KMS-11 (cell line): ENCODE results near the gene SKI.

ENCODE experiments used
- H2AFZ ChIP-seq: fragments of 200-600 bp; sonication (generic); 2 replicates; pipeline ENCODE4 v1.6.1; 2016; ENCODE audit warnings: antibody characterized with exemption, mixed run types, low read depth
- H3K27ac ChIP-seq: fragments of 200-600 bp; sonication (generic); 2 replicates; pipeline ENCODE4 v1.6.1; 2016; ENCODE audit warnings: mild to moderate bottlenecking, mixed run types
- H3K27me3 ChIP-seq: fragments of 200-600 bp; sonication (generic); 2 replicates; pipeline ENCODE4 v1.6.1; 2017; ENCODE audit warnings: mild to moderate bottlenecking, low read depth, mixed run types, moderate library complexity; ENCODE audit not compliant: insufficient read depth
- H3K36me3 ChIP-seq: fragments of 200-600 bp; sonication (generic); 2 replicates; pipeline ENCODE4 v1.6.1; 2017; ENCODE audit warnings: mild to moderate bottlenecking, mixed run types; ENCODE audit not compliant: insufficient read depth
- H3K4me1 ChIP-seq: fragments of 200-600 bp; sonication (generic); 2 replicates; pipeline ENCODE4 v1.6.1; 2016; ENCODE audit warnings: mild to moderate bottlenecking, low read depth, mixed run types; ENCODE audit not compliant: poor library complexity, severe bottlenecking
- H3K4me2 ChIP-seq: fragments of 200-600 bp; sonication (generic); 2 replicates; pipeline ENCODE4 v1.7.0; 2016; ENCODE audit warnings: mild to moderate bottlenecking, mixed run types
- H3K4me3 ChIP-seq: fragments of 200-600 bp; sonication (generic); IDR thresholded peaks from 2 replicates; pipeline ENCODE4 v1.6.1; 2017; ENCODE audit warnings: low read depth, low read length, mixed read lengths; ENCODE audit not compliant: insufficient read depth
- H3K79me2 ChIP-seq: fragments of 200-600 bp; sonication (generic); 2 replicates; pipeline ENCODE4 v1.6.1; 2016; ENCODE audit warnings: low read depth, mixed run types; ENCODE audit not compliant: insufficient read depth
- H3K9ac ChIP-seq: fragments of 200-600 bp; sonication (generic); 2 replicates; pipeline ENCODE4 v1.6.1; 2016; ENCODE audit warnings: mild to moderate bottlenecking, mixed run types
- H4K20me1 ChIP-seq: fragments of 200-600 bp; sonication (generic); 2 replicates; pipeline ENCODE4 v1.6.1; 2016; ENCODE audit warnings: mild to moderate bottlenecking, mixed run types; ENCODE audit not compliant: insufficient read depth
- CTCF ChIP-seq: fragments of 200-600 bp; sonication (generic); conservative IDR thresholded peaks from 2 replicates; pipeline ENCODE4 v1.6.1; 2017; ENCODE audit warnings: low read depth, mild to moderate bottlenecking, antibody characterized with exemption, low read length, moderate library complexity, mixed read lengths

SKI gene

GRCh38 chr1:2184531-2184930 is 43.6 kb upstream of the SKI start:
- peaks cover 56% of the 10 kb centered on the region for H3K27me3 ChIP-seq
- no peak overlapping the region for H3K4me2 ChIP-seq
- no peak for TF ChIP-seq CTCF
- H4K20me1 ChIP-seq, result no peaks in the 10 kb centered on the region
- H3K36me3 ChIP-seq, result no peaks in the 10 kb centered on the region
- no peak overlapping the region for H3K9ac ChIP-seq
- H3K4me1 ChIP-seq, result no peaks in the 10 kb centered on the region
- no peaks in the 10 kb centered on the region for H3K79me2 ChIP-seq
- no peak overlapping the region for H2AFZ ChIP-seq
- H3K4me3 ChIP-seq, result no peak overlapping the region
- H3K27ac ChIP-seq, result no peak overlapping the region

DNA sequence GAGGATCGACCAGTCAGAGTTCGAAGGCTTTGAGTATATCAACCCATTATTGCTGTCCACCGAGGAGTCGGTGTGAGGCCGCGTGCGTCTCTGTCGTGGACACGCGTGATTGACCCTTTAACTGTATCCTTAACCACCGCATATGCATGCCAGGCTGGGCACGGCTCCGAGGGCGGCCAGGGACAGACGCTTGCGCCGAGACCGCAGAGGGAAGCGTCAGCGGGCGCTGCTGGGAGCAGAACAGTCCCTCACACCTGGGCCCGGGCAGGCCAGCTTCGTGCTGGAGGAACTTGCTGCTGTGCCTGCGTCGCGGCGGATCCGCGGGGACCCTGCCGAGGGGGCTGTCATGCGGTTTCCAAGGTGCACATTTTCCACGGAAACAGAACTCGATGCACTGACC is 43.2 kb upstream of the SKI start:
- Histone ChIP-seq H3K36me3 (no peaks in the 10 kb centered on the region), H3K79me2 (no peaks in the 10 kb centered on the region), H4K20me1 (no peaks in the 10 kb centered on the region), H2AFZ (no peak overlapping the region), H3K4me2 (no peak overlapping the region), H3K27me3 (peaks cover 56% of the 10 kb centered on the region), H3K4me3 (no peak overlapping the region), H3K27ac (no peak overlapping the region), H3K4me1 (no peaks in the 10 kb centered on the region), H3K9ac (no peak overlapping the region)
- no peak for TF ChIP-seq CTCF

- Histone ChIP-seq H3K27me3 (peaks cover 58% of the 10 kb centered on the region), H2AFZ (no peak overlapping the region), H3K4me3 (no peak overlapping the region), H3K79me2 (no peaks in the 10 kb centered on the region), H3K4me1 (no peaks in the 10 kb centered on the region), H3K36me3 (no peaks in the 10 kb centered on the region), H3K4me2 (no peak overlapping the region), H3K9ac (no peak overlapping the region), H3K27ac (no peak overlapping the region), H4K20me1 (no peaks in the 10 kb centered on the region)
- TF ChIP-seq CTCF, result no peak
Observed at GRCh38 chr1:2185880-2186855, 42.0 kb upstream of the SKI start.

DNA sequence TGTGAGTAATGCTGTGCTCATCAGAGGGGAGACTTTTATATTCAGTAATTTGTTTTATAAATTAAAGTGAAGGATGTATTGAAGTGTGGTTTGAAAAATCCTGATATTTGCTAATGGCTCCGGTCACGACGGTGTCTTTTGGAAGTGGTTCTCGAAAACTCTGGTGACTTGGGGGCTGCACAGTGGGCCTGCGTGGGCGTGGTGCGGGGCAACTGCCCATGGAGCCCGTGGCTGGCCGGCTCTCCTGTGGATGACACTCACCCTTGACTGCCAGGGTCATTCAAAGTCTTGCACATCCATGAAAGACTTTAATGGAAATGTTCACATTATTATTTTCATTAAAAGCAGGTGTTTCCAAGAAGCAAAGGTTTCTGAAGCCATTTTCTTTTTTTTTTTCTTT is 41.2 kb upstream of the SKI start:
- Histone ChIP-seq H3K4me1 (no peaks in the 10 kb centered on the region), H3K27ac (no peak overlapping the region), H3K36me3 (no peaks in the 10 kb centered on the region), H3K9ac (no peak overlapping the region), H3K4me2 (no peak overlapping the region), H3K79me2 (no peaks in the 10 kb centered on the region), H2AFZ (no peak overlapping the region), H3K4me3 (no peak overlapping the region), H3K27me3 (peaks cover 51% of the 10 kb centered on the region), H4K20me1 (no peaks in the 10 kb centered on the region)
- no peak for TF ChIP-seq CTCF
